C4-2B (cell line): ENCODE data around the gene RSRC1.

Experiments used
- ZFX ChIP-seq: fragments of 450-650 bp; IDR thresholded peaks from 2 replicates; pipeline ENCODE4 v1.6.1; 2017
- TF ChIP-seq, protein P1 (sequence below): fragments of 450-650 bp; conservative IDR thresholded peaks from 2 replicates; pipeline ENCODE4 v1.5.1; 2017; ENCODE audit warnings: mild to moderate bottlenecking

DNA sequence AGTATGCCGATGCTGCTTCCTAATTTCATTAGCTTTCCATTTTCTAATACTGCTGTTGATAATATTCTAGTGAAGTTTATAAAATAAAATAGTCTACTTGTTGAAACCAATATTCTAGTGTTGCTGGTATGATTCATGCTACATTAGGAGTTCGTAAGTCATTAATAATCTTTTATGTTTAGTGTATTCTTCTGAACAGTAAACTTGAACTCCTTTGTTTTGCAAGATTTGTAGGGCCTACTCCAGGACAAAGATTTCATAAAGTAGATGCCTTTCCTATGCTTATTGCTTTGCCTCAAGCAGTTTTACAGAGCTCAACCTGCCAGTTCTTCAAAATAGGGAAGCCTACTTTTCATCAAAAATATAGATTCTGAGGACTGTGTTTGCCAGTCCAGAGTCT is 111.5 kb downstream of the RSRC1 start:
- TF ChIP-seq, protein P1, sequence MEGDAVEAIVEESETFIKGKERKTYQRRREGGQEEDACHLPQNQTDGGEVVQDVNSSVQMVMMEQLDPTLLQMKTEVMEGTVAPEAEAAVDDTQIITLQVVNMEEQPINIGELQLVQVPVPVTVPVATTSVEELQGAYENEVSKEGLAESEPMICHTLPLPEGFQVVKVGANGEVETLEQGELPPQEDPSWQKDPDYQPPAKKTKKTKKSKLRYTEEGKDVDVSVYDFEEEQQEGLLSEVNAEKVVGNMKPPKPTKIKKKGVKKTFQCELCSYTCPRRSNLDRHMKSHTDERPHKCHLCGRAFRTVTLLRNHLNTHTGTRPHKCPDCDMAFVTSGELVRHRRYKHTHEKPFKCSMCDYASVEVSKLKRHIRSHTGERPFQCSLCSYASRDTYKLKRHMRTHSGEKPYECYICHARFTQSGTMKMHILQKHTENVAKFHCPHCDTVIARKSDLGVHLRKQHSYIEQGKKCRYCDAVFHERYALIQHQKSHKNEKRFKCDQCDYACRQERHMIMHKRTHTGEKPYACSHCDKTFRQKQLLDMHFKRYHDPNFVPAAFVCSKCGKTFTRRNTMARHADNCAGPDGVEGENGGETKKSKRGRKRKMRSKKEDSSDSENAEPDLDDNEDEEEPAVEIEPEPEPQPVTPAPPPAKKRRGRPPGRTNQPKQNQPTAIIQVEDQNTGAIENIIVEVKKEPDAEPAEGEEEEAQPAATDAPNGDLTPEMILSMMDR, result no peak
- no peak for TF ChIP-seq ZFX
